GM06990 (cell line): ENCODE results near the gene PDE8B.

Experiments
- DNase-seq: peaks from one replicate; pipeline ENCODE4 v3.0.0-alpha.2; 2011; ENCODE audit not compliant: insufficient read length; ENCODE audit errors: extremely low read depth
- H3K27me3 ChIP-seq: replicated peaks from 2 replicates; pipeline ENCODE4 v1.6.0; 2011; ENCODE audit warnings: low read length; ENCODE audit not compliant: control insufficient read depth, insufficient read depth
- H3K36me3 ChIP-seq: 2 replicates; pipeline ENCODE4 v1.5.1; 2011; ENCODE audit warnings: low read length; ENCODE audit not compliant: control insufficient read depth, insufficient read depth
- H3K4me3 ChIP-seq: replicated peaks from 2 replicates; pipeline ENCODE4 v1.5.1; 2011; ENCODE audit warnings: low read depth, mild to moderate bottlenecking, control low read depth, low read length
- TF ChIP-seq, protein P1 (sequence below): IDR thresholded peaks from 2 replicates; pipeline ENCODE4 v1.5.1; 2011; ENCODE audit warnings: low read length, control low read depth, mild to moderate bottlenecking, inconsistent platforms; ENCODE audit not compliant: insufficient read depth, poor library complexity, severe bottlenecking

PDE8B gene

GRCh38 chr5:77389746-77390145 is 179.3 kb downstream of the PDE8B start:
- H3K4me3 ChIP-seq = no peak overlapping the region
- TF ChIP-seq, protein P1, sequence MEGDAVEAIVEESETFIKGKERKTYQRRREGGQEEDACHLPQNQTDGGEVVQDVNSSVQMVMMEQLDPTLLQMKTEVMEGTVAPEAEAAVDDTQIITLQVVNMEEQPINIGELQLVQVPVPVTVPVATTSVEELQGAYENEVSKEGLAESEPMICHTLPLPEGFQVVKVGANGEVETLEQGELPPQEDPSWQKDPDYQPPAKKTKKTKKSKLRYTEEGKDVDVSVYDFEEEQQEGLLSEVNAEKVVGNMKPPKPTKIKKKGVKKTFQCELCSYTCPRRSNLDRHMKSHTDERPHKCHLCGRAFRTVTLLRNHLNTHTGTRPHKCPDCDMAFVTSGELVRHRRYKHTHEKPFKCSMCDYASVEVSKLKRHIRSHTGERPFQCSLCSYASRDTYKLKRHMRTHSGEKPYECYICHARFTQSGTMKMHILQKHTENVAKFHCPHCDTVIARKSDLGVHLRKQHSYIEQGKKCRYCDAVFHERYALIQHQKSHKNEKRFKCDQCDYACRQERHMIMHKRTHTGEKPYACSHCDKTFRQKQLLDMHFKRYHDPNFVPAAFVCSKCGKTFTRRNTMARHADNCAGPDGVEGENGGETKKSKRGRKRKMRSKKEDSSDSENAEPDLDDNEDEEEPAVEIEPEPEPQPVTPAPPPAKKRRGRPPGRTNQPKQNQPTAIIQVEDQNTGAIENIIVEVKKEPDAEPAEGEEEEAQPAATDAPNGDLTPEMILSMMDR = no peak
- H3K27me3 ChIP-seq = no peaks in the 10 kb centered on the region
- no peaks in the 10 kb centered on the region for H3K36me3 ChIP-seq
- DNase-seq = no peak

- TF ChIP-seq, protein P1 = no peak
- DNase-seq = no peak
- no peak overlapping the region for H3K4me3 ChIP-seq
- H3K36me3 ChIP-seq = no peaks in the 10 kb centered on the region
- no peaks in the 10 kb centered on the region for H3K27me3 ChIP-seq
Observed at GRCh38 chr5:77390221-77390620, 179.7 kb downstream of the PDE8B start.

DNA sequence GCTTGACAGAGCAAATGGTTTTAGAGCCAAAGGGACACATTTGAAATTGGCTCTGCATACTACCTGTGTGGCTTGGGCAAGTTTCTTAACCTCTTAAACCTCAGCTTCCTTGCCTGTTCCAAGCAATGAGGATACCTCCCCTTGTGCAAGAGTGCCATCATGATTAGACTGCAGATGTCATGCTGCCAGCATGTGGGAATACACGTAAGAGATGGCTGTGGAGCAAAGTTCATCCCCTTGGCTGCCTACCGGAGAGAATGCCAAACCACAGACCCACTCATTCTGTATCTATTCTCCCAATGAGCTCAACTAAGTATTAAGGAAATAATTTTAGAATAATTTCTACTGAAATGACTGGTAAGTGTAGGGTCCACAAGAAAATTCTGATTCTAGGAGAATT is 180.3 kb downstream of the PDE8B start:
- Histone ChIP-seq H3K36me3 (no peaks in the 10 kb centered on the region), H3K27me3 (no peaks in the 10 kb centered on the region), H3K4me3 (no peak overlapping the region)
- no peak for DNase-seq
- TF ChIP-seq, protein P1 = no peak

DNA sequence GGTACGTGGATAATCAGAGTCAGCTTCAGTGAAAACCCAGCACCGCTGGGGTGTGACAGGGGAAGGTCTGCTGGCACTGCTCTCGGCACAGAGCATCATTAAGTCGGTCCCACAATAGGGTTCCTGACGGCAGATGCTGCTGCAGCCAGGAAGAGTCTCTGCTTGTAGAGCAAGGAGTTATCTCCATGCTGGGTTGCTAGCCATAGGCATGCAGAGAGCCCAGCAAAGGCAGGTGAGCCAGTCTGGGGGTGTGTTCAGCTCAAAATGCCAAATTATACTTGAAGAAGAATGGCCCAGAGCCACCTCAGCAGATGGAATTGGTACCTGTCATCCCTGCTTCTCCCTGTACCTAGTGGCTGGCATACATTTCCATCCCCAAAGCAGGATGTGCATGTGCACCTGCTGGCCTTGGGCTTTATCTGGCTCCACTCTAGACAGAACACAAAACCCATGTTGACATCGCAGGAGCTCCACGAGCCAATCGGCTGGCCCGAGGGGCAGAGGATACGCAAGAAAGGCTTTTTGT is 180.8 kb downstream of the PDE8B start:
- H3K4me3 ChIP-seq = no peak overlapping the region
- TF ChIP-seq, protein P1 = no peak
- no peaks in the 10 kb centered on the region for H3K27me3 ChIP-seq
- DNase-seq = no peak
- H3K36me3 ChIP-seq = no peaks in the 10 kb centered on the region

DNA sequence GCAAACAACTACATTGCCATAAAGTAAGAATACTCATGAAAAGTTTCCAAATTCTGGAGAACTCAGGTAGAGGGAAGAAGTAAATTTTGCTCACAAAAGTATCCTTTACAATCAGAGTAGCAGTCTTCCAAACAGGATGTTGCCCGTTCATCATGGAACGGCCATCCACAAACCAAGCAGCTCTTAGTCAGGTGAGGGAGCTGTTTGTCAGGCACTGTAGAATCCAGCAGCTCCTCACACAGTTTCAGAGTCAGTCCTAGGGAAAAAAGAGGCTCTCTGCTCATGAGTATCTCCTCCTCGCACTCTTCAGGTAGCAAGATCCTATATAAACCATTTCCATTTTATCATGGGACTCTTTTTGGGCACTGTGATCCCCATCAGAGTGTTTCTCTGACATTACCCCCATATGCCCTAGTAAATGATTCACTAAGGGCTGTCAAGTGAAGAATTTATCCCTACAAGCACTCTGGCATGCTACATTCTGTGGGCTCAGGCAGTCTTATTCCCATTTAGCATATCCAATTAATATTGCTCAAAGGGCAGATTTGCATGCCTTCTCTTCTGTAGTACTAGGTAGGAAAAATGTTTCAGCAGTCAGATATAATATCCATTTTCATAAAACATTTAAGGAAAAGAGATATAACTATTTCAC is 183.7 kb downstream of the PDE8B start:
- Histone ChIP-seq H3K4me3 (no peak overlapping the region), H3K27me3 (no peaks in the 10 kb centered on the region), H3K36me3 (no peaks in the 10 kb centered on the region)
- DNase-seq = no peak
- TF ChIP-seq, protein P1 = no peak
